Skin of body (tissue), 2 donors: ENCODE data around the gene NFATC1. TPM values are rescaled to one million over a fixed set of nuclear protein-coding genes. Genes with fewer than 3 reads are reported as not detected.

ENCODE experiments used
- DNase-seq: peaks from one replicate; lab custom pipeline; 2025; lab: John Stamatoyannopoulos, UW
- total RNA-seq: library from RNA; depleted of rRNA; stranded (reverse); fragments of >200 nt; gene quantifications from one replicate; pipeline ENCODE4 v1.2.3, GENCODE V29; 2014

Gene NFATC1
- total RNA-seq, 1 donor from 2014 or later = 18.7 TPM

DNA sequence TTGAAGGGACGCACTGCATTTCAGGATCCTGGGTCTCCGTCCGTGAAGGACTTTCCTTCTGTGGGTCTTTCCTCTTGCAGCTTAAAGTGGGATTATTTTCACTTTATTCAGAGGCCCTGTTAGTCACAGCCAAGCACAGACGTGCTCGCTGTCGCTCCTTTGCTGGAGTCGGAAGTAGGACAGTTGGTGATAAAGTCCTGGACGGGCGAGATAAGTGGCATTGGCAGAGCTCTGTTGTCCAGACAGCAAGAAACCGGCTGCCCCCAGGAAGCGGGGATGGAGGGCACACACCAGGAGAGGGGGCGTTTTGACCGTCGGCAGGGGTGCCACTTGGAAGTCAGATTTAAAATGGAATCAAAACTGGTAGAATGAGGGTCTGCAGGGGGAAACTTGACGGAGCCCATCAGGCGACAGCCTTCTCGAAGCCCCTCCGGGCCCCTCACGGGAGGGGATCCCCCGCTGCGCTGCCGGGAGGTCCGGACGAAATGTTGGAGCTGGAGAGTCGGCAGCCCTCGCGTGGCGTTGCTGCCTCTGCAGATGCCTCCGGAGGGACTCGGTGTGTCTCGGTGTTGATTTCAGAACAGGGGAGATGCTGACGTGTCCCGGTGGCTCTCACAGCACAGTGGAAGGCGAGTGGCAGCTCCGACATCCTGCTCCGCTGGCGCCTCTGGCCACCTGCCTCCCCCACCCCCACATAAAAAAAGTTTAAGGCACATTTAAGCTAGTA is 124.2 kb downstream of the NFATC1 start:
- no peak for DNase-seq

DNA sequence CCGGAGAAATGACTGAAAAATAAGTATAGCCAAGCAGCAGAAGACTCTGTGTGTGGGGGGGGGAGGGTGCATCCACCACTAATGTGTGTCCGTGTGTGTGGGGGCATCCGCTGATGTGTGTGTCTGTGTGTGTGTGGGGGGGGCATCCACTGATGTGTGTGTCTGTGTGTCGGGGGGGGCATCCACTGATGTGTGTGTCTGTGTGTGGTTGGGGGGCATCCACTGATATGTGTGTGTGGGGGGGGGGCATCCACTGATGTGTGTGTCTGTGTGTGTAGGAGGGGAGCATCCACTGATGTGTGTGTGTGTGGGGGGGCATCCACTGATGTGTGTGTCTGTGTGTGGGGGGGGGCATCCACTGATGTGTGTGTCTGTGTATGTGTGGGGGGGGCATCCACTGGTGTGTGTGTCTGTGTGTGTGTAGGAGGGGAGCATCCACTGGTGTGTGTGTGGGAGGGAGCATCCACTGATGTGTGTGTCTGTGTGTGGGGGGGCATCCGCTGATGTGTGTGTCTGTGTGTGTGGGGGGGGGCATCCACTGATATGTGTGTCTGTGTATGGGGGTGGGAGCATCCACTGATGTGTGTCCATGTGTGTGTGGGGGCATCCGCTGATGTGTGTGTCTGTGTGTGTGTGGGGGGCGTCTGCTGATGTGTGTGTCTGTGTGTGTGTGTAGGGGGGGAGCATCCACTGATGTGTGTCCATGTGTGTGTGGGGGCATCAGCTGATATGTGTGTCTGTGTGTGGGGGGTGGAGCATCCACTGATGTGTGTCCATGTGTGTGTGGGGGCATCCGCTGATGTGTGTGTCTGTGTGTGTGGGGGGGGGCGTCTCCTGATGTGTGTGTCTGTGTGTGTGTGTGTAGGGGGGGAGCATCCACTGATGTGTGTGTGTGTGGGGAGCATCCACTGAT is 125.0 kb downstream of the NFATC1 start:
- DNase-seq = no peak

DNA sequence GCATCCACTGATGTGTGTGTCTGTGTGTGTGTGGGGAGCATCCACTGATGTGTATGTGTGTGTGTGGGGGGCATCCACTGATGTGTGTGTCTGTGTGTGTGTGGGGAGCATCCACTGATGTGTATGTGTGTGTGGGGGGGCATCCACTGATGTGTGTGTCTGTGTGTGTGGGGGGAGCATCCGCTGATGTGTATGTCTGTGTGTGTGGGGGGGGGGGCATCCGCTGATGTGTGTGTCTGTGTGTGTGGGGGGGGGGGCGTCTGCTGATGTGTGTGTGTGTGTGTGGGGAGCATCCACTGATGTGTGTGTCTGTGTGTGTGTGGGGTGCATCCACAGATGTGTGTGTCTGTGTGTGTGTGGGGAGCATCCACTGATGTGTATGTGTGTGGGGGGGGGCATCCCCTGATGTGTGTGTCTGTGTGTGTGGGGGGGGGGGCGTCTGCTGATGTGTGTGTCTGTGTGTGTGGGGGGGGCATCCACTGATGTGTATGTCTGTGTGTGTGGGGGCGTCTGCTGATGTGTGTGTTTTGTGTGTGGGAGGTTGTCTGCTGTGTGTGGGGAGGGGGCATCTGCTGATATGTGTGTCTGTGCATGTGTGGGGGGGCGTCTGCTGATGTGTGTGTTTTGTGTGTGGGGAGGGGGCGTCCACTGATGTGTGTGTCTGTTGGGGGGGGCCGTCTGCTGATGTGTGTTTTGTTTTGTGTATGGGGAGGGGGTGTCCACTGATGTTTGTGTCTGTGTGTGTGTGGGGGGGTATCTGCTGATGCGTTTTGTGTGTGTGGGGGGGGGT is 125.9 kb downstream of the NFATC1 start:
- no peak for DNase-seq

DNA sequence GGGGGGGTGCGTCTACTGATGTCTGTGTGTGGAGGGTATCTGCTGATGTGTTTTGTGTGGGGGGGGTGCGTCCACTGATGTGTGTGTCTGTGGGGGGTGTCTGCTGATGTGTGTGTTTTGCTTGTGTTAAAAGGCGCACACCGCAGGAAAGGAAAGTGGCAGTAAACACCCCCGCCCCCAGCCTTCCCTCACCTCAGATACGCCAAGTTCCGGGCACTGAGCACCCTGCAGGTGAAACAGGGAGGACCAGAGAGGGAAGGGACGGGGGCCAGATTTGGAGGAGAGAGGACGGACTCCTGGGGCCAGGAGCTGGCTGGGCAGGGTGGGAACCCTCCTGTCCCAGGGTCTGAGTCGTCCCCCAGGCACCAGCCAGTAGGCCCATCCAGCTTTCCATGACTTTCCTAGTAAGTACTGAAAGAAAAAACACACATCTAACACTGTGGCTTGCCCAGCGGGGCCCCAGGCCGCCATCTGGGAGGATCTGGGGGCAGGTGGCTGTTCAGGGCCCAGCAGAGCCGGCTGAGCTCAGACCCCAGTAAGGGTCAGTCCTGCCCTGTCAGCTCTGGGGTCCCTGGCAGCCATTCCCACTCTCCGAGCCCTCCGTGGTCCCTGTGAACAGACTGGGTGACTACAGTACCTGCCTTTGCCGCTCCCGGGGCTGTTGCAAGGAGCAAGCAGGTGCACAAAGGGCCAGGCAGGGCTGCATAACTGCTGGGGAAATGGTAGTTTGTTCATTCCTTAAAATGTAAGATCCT is 126.9 kb downstream of the NFATC1 start:
- no peak for DNase-seq

DNA sequence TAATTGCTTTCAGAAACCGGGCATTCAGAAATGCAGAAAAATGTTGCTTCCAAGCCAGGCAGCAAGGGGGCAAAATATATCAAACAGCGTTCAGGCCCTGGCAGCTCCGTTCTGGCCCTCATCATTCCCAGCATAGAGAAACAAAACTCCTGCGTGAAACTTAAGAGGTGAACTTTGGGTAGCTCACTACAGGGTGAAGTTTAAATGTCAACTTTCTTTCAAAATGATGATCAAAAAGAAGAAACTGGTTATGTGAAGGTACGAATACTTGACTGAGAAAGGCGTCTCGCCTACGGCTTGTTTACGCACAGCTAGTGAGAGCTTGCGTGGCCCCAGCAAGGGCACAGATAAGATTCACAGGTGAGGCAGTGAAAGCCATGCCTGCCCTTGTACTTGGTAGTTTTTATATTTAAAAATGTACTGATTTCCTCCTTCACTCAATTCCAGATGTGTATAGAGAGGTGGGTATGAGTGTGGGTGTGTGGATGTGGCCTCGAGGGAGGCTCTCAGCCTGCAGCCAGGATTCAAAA is 127.5 kb downstream of the NFATC1 start:
- DNase-seq = no peak

DNA sequence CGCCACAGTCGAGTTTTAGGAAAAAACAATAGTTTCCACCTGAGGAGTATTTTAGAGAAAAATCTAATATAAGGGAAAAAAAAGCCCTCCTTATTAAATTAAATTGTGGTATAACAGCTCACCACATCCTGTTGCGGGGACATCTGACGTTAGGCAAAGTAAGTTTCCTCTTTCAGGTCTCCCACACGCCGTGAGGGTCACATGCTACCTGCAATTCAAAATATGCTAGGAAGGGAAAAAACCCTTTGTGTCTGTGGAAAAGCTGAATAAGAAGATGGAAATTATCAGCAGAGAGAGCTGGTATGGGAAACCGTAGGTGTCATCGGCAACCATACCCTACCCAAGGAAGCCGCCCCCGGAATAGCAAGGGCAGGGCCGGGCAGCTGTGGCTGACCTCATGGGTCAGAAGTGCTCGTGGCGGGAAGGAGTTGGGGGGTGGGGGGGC is 128.0 kb downstream of the NFATC1 start:
- no peak for DNase-seq

DNA sequence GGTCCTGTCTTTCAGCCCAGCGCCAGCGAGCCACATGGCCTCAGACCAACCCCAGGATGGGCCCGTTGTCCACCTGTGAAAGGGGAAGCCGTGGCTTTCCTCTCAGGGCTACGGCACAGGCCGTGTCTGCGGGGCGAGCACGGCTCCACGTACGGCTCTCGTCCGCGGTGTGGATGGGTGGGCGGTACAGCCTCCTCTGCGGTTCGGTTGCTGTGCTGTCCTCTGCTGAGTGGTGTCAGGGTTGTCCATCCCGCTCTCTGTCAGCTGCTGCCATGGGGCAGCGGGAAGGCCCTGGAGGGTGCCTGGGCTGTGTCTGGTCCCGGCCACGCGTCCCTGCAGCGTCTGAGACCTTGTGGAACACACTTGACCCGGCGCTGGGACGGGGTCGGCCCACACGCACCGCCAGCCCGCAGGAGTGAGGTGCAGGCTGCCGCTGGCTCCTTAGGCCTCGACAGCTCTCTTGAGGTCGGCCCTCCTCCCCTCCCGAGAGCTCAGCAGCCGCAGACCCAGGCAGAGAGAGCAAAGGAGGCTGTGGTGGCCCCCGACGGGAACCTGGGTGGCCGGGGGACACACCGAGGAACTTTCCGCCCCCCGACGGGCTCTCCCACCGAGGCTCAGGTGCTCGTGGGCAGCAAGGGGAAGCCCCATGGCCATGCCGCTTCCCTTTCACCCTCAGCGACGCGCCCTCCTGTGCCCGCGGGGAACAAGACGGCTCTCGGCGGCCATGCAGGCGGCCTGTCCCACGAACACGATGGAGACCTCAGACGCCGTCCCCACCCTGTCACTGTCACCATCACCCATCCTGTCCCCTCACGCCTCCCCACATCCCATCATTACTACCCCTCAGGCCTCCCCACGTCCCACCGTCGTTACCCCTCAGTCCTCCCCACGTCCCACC is 128.7 kb downstream of the NFATC1 start:
- DNase-seq = no peak

DNA sequence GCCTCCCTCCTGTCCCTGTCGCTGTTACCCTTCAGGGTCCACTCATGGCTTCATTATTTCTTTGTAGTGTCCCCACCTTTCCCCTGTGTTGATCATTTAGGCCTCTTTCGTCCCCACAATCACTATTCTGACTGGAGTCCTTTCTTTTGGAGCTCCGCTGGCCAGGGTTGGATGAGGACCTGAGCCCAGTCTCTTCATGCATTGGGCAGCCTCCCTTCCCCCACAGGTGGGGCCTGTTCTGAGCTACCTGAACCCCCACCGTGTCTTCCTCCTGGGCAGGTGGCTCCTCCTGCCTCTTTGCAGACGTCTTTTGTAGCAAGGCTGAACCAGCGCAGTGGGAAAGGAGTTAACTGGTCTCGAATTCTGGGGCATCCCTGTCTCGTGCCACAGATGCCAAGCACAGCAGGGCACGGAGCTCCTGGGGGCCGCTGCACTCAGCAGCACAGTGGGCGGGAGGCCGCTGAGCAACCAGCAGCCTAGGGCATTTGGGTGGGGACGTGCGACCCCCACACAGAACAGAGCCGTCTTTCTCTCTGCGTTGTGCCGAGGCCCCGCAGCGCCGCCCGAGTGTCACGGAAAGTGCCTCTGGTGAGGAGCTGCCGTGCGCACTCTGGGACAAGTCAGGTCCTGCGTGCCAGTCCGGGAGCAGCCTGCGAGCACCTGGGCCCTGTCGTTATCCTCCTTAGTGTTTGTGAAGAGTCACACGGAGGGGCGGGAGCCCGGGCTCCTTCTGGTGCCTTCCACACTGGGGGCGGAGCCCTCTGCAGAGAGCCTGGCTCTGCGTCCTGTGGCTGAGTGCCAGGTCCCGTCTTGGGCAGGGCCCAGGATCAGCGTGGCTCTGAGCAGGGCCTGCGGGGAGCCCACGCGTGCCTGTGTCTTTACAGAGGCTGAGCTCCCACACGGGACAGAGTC is 130.1 kb downstream of the NFATC1 start:
- no peak for DNase-seq

DNA sequence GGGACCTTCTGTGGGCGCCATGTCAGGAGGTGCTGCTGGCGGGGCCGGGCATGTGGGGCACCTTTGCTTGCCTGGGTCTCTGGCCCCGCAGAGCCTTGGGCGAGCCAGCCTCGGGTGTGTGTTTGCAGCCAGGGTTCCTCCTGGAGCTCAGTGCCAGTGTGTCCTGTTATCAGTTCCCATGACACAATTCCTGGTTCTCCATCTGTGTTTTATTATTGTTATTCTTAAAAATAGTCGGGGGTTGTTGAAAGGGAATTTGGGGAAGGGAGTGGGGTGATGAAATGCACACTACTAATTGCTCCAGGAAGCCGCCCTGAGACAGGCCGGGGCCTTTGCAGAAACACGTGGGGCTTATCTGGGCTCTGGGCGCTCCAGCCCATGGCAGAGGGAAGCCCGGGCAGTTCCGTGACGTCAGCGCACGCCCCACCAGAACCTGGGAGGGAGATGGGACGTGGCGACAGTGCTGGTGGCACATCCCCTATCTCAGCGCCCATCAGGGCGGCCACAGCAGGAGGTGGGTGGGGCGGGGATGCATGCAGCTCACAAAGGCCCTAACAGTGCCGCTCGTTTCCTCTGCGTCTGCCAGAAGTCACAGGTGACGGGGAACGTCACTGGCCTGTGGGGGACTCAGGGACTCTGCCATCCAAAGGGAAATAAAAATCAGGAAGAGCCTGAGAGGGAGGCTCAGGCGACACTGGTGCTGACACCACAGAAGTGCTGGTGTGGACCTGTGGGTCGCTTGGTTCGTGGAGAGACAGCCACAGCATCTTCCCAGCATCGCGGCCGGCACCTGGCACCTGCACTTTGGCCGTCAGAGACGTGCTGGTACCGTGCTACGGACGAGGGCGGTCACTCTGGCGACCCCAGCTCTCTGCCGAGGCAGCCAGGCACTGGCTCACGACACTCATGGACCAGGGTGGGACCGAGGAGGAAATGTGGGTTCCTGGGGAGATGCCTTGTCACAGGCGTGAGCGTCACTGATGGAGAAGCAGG is 131.0 kb downstream of the NFATC1 start:
- no peak for DNase-seq

DNA sequence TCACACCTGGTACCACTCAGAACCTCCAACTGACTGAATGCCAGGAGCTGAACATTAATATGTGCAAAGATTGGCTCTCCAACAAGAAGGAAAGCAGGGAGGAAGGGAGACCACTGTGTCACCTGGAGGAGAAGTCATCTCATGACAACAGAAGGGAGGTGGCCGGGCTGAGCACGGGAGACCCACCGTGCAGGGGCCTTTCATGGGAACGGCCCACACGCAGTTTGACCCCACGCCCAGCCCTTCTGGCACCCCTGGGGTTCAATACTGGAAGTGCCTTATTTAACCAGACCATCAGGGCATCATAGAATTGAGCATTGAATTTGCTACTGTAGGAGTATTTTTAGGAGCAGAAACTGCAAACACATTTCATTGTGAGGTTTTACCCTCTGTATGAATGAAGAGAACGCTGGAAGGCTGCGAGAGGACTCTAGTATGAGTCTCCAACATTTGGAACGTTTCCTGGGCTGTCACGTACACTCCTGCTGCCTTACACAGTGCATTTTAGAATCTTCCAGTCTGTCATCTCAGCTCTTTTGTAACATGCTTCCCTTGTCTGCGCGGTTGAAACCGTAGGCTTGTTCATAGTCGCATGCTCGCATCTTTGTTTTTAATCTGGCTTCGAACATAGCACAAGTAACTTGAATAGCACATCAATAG is 132.1 kb downstream of the NFATC1 start:
- no peak for DNase-seq

DNA sequence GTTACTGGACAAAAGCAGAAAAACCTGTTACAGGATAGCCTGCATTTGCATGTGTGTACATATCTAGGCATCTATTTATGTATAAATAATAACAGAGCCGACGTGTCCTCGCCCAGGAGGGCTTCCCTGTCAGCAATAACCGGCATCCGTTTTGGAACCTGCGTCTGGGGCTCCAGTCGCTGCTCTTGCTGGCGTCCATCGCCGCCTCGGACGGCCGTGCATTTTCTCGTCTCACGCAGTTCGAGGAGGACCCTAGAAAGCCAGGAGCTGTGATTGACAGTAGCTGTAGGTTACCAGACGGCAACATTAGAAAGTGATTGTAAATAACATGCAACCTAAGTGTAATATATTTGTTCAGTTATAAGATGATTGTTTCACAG is 132.6 kb downstream of the NFATC1 start:
- no peak for DNase-seq

DNA sequence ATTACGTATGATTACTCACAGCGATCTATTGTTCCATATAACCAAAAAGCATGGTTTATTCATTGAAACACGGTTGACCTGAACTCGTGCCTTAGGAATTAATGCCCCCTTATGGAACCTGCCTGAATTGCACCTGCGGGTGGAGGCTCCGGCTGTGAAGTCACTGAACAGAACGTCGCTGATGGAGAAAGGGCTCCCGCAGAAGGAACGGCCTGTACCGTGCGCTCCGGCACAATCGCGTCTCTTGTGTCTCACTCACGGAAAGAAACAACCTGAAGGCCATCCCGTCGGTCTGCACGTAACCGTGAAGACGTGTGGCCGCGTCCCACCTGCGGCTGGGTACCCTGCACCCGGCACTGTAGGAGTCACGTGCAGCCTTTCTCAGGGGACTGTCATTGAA is 133.1 kb downstream of the NFATC1 start:
- peak; percentile 68 for DNase-seq

DNA sequence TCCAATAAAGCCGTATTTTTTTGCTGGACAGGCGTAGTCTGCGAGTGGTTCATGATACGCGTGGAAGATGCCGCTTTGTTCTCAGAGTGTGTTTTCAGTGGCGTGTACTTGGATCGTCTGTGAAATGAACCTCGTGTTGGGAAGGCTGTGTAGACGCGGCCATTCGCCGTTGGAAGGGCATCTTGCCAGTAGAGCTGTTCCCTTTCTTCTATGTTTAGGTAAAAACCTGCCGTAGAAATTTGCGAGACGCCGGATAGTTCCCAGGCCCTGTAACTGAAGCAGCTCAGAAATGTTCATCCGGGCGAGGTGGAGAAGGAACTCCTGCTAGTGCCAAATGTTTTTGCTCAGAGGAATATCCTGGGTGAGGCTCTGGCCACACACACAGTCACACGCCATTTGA is 133.6 kb downstream of the NFATC1 start:
- no peak for DNase-seq

DNA sequence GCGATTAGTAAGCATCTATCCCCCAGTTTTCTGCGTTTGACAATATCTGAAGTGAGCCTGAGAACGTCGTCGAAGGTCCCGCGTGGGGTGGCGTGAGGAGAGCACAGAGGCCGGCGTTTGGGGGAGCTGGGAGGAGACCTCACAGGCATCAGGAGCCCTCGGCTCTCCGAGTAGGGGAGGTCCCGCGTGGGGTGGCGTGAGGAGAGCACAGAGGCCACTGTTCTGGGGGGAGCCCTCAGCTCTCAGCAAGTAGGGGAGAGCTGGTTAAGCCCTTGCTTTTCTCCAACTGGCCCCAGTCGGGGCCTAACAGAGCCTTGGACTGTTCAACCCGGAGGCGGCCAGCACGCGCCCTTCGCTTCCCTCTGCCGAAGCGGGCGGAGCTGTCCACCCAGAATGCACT is 134.3 kb downstream of the NFATC1 start:
- no peak for DNase-seq

DNA sequence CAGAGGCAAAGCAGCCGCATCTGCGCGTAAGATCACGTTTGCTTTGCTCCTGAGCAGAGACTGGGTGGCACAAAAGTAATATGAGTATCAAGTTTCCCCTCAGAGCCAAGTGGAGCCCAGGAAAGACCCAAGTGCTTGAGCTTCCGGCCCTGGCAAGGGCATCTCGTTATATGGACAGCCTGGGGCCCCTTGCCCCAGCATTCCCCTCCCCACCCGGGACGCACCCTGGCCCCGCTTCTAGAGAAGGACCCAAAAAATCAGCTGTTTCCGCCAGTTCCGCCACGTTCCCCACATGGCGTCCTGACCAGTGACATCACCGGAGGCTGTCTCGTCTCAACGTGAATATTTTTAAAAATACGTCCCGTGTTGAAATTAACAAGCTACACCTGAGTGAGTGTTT is 135.1 kb downstream of the NFATC1 start:
- no peak for DNase-seq

DNA sequence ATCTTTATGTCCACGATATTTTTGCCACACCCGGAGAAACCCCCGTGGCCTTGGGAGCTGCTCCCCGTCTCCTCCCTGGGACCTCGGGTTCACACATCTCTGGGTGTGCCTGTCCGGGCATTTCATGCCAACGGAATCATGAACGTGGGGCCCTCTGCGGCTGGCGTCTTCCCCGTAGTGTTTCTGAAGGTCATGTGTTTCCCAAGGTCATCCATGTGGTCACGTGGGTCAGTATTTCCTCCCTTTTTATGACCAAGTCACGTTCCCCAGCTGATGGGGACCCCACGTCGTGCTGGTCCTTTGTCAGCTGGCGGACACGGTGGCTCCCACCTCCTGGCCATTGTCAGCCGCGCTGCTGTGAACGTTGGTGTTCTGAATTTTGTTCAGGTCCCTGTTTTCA is 135.7 kb downstream of the NFATC1 start:
- no peak for DNase-seq

DNA sequence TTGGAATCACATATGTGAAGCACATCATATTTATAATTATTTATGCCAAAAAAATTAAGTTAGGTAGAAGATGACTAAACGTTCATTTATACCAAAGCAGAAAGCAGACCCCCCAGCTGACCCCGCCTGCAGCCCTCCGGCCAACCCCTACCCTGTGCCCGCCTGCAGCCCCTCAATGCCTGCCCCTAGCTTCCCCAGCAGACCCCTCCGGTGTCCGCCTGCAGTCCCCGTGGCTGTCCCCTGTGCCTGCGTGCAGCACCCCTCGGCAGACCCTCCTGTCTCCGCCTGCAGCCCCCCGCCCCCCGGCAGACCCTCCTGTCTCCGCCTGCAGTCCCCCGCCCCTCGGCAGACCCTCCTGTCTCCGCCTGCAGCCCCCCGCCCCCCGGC is 136.2 kb downstream of the NFATC1 start:
- DNase-seq = no peak
